Measurements from ENCODE around the gene KRTAP5-3.
"Not testable (repeated sequence)": the region's sequence is repeated elsewhere in the genome, so short reads cannot be mapped to it uniquely, and the experiment has no call there.

- not testable (repeated sequence) for TF ChIP-seq EZH2 (IDR thresholded peaks at IDR 0.05; ENCODE audit: borderline replicate concordance, low read depth, low read length, severe bottlenecking); POLR2A (IDR thresholded peaks at IDR 0.05; ENCODE audit: low read depth, low read length); JUN (IDR thresholded peaks at IDR 0.05; ENCODE audit: borderline replicate concordance, insufficient read depth, insufficient read length, low read depth); POLR2AphosphoS5 (IDR thresholded peaks at IDR 0.05; ENCODE audit: insufficient read depth, low read depth, low read length); MAX (IDR thresholded peaks at IDR 0.05; ENCODE audit: insufficient read depth, insufficient read length); FOS (IDR thresholded peaks at IDR 0.05; ENCODE audit: borderline replicate concordance, insufficient read depth, low read length)
- TF ChIP-seq, protein P1, sequence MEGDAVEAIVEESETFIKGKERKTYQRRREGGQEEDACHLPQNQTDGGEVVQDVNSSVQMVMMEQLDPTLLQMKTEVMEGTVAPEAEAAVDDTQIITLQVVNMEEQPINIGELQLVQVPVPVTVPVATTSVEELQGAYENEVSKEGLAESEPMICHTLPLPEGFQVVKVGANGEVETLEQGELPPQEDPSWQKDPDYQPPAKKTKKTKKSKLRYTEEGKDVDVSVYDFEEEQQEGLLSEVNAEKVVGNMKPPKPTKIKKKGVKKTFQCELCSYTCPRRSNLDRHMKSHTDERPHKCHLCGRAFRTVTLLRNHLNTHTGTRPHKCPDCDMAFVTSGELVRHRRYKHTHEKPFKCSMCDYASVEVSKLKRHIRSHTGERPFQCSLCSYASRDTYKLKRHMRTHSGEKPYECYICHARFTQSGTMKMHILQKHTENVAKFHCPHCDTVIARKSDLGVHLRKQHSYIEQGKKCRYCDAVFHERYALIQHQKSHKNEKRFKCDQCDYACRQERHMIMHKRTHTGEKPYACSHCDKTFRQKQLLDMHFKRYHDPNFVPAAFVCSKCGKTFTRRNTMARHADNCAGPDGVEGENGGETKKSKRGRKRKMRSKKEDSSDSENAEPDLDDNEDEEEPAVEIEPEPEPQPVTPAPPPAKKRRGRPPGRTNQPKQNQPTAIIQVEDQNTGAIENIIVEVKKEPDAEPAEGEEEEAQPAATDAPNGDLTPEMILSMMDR (IDR thresholded peaks at IDR 0.05; ENCODE audit: extremely low read depth in 1 of 2, insufficient read depth in 1 of 2, low read depth in 1 of 2, low read length in 2 of 2), result not testable (repeated sequence)
Observed at GRCh38 chr11:1605923-1606322, 2.3 kb downstream of the KRTAP5-3 start.
